Measurements from ENCODE around the gene KRT75.
"Not testable (repeated sequence)": the region's sequence is repeated elsewhere in the genome, so short reads cannot be mapped to it uniquely, and the experiment has no call there.

KRT75 gene

DNA sequence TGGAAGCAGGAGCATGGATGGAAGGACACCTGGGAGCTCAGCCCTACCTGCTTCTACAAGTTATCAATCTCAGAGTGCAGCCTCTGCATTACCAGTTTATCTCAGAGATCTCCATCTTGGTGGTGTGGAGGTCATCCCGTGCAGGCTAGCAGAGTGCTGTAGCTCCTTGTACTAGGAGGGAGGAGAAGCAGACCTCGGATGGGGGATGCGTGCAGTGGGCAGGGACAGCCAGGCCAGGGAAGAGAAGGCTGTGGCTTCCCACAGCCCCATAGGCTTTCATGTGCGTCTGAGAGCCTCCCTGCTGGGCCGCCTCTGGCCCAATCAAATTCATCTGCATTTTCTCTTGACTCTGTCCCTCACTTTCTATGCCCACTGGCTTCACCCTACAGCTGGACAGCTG lies 19.2 kb downstream of the KRT75 start:
- no peak for DNase-seq

DNA sequence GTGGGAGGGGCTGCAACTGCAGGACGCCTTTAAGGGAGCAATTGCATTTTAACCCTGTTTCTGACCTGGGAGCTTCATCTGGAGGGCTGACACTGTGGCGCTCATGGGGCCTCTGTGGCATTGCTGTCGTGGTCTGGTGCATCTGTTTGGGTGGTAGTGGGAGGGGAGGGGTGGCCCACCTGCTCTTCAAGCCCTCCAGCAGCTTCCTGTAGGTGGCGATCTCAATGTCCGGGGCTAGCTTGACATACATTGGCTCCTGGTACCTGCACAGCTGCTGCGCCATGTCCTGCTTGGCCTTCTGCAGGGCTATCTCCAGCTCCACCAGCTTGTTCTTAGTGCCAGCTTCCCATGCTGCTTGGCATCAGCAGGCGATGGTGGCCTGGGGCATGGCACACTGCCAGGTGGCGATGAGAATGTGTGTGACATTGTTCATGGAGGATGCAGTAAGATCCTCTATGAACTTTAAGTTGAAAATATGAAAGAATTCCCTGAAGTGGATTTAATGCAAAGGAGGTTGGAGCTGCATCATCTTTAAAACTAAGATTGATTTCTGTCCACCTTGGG lies 20.3 kb downstream of the KRT75 start:
- no peak for DNase-seq

DNA sequence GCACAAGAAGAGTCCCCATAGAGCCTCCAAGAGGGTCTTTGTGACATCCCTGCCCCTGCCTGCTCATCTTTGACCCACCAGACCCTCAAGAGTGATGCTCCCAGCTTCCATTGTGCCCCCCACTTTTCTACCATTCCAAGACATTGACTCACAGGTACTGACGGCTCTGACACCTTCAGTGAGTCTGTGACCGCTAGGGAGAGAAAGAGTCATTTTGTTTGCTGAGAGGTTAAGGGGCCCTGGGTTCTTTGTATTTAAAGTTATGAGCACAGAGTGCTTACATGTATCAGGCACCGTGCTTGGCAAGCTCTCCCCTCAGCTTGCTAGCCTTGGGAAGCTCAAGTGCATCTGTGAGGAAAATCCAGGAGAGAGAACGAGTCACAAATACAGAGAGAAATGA lies 21.0 kb downstream of the KRT75 start:
- DNase-seq: no peak

DNA sequence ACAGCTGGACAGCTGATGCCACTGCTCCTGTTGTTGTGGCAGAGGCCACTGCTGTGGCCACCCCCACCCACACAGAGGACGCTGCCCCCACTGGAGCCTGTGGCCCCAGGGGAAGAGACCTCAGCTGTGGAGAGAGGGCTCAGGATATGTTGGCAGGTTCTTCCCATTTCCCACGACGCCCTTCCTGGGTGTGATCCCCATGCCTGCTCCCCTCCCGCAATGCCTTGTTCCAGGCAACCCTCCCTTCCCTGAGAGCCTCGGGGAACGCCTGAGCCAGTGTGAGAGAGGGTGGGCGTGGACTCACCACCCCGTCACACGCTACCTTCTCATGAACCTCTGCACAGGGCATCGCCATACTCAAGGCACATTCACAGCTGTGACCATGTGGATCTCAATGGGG lies 22.4 kb downstream of the KRT75 start:
- DNase-seq: no peak

DNA sequence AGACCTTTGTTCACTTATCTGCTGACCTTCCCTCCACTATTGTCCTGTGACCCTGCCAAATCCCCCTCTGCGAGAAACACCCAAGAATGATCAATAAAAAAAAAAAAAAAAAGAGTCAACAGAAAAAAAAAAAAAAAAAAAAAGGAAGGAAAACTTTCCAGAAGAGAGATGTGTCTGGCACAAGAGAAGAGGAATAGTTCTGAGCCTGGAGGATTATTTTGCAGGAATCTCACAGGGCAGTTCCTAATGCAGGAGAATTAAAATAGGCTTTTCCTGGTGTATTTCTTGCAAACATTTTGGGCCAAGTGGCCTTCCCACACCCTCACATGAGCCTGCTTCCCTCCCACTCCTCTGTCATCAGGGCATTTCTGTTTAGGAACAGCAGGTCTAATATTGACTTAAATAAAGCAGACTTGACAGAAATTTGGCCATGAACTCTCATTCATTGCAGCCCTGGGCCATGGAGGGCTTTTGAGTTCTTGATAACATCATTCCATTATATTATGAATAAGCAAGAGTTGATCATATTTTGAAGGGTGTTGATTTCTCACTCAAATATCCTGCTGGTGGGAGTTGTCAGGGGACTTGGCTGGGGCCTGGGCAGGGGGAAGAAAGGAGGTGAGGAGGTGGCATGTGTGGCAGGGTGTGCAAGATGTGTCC lies 23.5 kb downstream of the KRT75 start:
- DNase-seq: not testable (repeated sequence)

DNA sequence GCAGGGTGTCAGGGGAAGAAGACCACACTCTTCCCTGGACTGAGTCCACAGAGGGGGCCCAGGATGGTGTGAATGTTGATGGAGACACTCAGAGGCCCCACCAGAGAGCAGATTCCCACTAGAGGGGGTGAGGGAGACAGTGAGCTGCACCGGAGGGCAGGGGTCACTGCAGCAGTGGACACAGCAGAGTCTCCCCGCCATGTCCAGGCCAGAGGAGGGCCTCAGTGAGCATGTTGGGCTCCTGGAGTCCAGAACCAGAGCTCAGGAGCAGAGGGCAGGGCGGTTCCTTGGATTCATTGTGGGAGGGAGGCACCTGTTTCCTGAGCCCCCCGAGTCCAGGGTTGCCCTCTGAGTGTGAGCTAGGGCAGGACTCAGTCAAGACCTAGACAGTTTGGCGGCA lies 26.3 kb downstream of the KRT75 start:
- no peak for DNase-seq

- no peak for DNase-seq
These were observed 28.2 kb downstream of the KRT75 start, which contains the start of gene KRT82 for GRCh38 chr12:52405922-52406385. Gene KRT82, minus strand, starts transcription at chr12:52406335. Its CDS starts 58 bp downstream, at chr12:52406277.

DNA sequence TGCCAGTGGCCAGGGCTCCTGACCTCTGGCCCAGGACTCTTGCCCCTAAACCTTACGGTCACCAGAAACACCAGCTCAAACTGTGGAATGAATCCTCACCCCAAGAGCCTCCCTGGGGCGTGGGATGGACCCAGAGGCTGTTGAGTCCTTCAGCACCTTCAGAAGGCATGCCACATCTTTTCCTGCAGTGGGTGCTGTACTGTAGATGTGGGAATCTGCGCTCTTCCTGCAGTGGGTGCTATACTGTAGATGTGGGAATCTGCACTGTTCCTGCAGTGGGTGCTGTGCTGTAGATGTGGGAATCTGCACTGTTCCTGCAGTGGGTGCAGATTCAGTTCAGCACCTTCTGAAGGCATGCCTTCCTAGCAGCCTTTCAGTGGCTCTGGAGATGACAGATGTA lies 29.2 kb downstream of the KRT75 start:
- DNase-seq: no peak

DNA sequence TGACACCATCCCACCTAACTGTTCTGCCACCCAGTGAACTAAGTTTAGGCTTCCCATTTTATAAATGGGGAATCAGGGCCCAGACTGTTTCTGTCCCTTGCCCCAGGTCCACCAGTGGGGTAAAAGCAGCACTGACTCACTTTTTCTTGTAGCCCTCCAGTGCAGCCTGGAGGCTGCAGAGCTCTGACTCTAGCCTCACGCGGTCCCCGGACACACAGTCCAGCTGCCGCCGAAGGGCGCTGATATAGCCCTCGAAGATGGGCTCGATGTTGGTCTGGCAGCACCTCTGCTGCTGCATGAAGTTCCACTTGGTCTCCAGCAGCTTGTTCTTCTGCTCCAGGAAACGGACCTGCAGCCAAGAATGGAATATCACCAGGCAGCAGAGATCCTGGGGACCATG lies 30.6 kb downstream of the KRT75 start:
- DNase-seq: no peak

- no peak for DNase-seq
These were observed 31.2 kb downstream of the KRT75 start for GRCh38 chr12:52402873-52403540.

DNA sequence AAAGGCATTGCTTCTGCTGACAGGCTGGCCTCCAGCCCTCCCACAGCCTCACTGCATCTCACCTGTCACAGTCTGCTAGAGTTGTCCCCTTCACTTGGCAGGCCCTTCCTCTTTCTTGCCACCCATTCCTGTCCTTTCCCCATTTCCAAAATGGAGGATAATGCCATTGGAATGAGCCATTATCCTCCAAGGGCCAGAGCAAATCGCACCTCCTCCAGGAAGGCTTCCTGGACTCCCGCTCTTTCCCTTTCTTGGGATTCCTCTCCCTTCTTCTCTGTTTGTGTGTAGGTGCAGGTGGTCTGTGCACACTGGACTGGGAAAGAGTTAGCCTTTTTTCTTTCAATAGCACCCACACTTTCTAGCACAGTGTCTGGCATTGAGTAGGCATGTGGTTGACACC lies 31.8 kb downstream of the KRT75 start:
- DNase-seq: no peak

GRCh38 chr12:52401926-52402325 lies 32.2 kb downstream of the KRT75 start:
- no peak for DNase-seq

DNA sequence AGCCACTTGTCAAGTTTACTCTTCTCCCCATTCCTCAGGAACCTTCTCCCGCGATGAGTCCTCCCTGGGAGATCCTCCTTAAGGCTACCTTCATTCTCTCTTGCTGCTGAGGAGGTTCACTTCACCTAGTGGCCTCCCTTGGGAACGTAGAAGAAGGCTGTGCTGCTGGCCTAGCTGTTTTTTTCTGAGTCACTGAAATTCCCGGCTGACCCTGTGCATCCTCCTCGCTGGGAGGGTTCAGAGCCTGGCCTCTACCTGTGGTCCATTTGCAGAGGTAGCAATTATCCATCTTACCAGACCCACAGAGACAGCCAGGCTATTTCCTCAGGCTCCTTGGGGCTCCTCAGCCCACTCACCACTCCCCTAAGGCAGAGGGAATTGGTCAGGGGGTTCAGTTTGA lies 32.6 kb downstream of the KRT75 start:
- no peak for DNase-seq

- no peak for DNase-seq
These were observed 33.3 kb downstream of the KRT75 start for GRCh38 chr12:52400906-52401305.

DNA sequence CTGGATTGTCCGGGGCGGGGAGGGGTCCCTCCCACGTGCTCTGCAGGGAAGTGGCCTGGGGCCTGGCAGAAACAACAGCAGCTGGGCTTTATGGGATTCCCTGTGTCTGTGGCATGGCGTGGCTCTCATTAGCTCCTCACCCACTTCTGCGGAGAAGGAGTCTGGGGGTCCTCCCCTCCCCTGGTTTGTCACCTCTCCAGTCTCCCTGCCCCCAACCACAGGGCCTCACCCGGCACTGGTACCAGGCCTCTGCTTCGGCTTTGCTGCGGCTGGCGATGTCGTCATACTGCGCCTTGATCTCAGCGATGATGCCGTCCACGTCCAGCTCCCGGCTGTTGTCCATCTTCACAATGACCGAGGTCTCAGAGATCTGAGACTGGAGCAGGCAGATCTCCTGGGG lies 34.4 kb downstream of the KRT75 start:
- no peak for DNase-seq

DNA sequence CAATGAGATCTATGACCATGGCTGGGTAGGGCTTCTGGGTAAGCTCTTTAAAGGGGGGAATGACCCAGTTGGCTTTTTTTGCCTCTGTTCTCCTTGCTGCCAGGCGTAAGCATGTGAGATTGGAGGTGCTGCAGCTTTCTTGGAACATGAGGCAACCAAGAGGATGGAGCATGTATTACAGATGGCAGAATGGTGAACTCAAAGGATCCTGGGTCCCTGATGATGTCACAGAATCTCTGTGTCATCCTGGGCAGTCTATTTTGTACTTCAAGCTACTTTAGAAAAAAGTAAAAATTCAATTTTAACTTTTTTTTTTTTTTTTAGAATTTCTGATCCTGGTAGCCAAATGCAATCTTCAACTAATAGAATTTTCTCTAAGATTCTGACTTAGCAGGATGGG lies 36.0 kb downstream of the KRT75 start:
- no peak for DNase-seq

DNA sequence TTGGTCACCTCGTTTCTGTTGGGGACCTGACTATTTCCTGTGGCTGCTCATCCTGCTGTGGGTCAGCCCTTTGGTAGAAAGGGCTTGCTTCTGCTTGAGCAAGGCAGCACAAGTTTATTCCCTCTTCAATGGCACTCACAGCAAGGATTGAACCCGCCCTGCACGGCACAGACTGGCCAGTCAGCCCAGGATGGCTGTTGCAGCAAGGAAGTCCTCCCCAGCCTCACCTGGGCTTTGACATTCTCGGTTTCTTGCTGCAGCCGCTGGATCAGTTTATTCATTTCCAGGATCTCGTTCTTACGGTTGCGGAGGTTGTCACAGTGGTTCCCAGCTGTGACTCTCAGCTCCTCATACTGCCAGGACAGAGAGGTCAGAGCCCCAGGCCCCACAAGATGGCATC lies 37.5 kb downstream of the KRT75 start:
- DNase-seq: no peak

DNA sequence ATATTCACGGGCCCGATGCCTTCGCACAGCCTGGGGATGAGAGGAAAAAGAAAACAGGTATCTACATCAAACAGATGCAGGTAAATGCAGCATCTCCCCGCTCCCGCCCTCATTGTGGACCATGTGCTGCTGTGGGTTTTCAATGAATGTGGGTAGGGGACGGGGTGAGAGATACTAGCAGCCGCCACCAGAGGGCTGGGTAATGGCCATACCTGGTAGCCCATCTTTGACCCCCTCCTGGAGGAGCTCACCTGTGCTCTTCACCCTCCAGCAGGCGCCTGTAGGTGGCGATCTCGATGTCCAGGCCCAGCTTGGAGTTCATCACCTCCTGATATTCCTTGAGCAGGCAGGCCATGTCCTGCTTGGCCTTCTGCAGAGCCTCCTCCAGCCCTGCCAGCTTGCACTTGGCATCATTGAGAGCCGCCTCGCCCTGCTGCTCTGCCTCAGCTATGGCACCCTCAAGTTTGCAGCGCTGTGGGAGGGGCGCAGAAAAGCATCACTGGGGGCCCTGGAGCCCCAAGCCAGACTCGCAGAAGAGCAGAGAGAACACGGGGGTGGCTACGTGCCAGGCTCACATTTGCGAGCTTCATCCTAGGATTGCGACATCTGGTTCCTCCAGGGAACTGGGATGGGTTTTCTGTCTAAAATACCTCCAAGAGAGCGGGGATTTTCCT lies 38.3 kb downstream of the KRT75 start:
- no peak for DNase-seq

- DNase-seq: no peak
These were observed 39.2 kb downstream of the KRT75 start for GRCh38 chr12:52394836-52395405.

GRCh38 chr12:52392465-52393007 lies 41.6 kb downstream of the KRT75 start:
- DNase-seq: no peak

DNA sequence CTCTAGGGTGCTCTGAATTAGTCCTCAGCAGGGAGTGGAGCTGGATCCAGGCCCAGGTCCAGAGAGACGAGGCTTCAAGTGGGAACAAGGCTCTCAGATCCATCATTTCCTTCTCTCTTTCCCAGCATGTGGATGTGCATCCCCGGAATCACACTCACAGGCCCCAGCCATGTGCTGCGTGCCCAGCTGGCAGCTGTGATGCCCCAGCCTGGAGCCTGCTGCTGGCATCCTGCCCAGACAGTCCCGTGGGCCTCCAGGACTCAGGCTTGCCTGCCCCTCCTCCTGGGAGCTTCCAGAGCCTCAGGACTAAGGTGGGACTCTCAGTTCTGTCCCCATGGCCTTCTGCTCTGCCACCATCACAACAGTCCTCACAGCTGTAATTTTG lies 42.6 kb downstream of the KRT75 start:
- peak; percentile 49 for DNase-seq

DNA sequence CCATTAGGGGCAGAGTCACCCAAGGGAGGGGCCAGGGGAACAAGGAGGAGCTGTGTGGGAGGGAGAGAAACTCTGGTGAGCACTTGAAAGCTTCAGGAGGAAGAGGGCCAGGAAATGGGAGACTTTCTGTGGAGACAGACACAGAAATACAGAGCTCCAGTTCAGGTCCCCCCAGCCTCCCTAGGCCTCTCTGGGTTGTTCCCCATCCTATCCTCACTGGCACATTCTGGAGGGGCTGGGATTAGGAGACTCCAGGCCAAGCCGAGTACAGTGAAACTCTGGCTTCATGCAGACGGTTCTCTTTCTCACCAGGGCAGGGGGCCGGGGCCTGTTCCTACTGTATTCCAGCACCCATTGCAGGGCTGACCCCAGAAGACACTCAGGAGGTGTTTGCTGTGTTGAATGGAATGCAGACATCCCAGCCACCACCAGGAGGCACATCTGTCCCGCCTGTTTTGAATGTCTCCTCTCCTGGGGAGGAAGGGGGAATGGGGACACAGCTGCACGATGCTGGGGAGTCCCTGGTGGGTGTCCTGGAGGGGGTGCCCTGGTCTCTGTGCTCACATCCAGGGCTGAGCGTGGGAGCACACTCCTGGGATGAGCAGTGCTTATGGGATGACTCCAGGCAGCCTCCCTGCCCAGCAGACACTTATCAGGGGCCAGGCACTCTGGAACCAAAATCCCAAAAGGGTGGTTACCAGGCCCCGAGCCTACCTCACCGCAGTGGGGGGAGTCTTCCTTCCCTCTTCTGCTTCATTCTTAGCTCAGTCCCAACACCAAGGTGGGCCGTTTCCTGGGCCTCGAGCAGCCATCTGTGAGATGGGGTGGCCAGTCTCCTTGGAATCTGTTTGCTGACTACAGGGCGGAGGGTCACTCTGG lies 43.2 kb downstream of the KRT75 start:
- no peak for DNase-seq
